ENCODE measurements around the gene PRKN.

- TF ChIP-seq CTCF (IDR thresholded peaks at IDR 0.05) = no peak
- TF ChIP-seq POLR2A (IDR thresholded peaks at IDR 0.05) = no peak
These were observed 917.6 kb downstream of the PRKN start for GRCh38 chr6:161809971-161810370.
